Stimulated activated CD8-positive, alpha-beta memory T cell treated with anti-CD3 and anti-CD28 coated beads, Interleukin-7, amount 100 ng/mL, for 4 hours (primary cell): ENCODE measurements around the gene MRAS.
"Not testable (repeated sequence)": the region's sequence is repeated elsewhere in the genome, so short reads cannot be mapped to it uniquely, and the experiment has no call there.

ENCODE experiments used
- DNase-seq, 2 donors: peaks; one replicate each; pipeline ENCODE4 v3.0.0-alpha.2; 2020; ENCODE audit warnings: low read depth in 2 of 2

MRAS gene

DNA sequence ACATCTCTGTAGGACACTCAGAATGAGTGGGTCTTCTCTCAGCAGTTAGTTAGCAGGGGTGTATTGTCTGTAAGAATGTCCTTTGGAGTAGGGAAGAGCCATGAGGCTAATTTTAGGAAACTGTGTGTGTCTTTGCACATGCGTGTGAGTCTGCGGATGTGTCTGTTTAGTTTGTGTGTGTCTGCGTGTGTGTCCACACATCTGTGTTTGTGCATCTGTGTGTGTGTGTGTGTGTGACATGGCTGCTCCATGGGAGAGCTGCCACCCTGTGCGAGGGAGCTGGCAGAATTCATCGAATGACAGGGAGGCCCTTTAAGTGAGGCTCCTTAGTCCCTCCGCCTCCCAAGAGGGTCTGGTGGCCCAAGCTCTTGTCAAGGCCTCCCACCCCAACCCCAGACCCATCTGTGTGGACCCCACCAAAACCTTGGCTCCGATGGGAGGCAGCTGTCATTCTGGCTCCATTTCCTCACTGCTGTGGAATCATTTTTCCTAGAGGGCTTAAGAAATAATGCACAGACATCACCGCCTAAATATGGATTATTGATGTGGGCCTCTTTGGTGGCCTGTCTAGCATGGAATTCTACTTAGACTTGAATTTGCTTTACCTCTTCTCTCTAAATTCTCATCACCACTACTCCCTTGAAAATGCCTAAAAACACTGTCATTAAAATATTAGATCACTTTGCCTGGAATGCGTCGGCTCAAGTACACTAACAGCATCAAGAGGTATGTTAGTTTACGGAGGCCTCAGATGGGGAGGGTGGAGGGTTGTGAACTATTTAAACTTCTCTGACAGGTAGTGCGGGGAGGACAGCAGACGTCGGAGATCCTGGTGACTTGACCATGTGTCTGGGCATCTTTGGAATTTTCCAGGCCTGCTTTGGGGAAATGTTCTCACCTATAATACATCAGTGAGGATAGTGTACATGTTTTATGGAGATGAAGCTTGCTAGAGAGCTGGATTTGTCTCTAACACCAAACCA lies 95.4 kb downstream of the MRAS start:
- DNase-seq, result no peak

DNA sequence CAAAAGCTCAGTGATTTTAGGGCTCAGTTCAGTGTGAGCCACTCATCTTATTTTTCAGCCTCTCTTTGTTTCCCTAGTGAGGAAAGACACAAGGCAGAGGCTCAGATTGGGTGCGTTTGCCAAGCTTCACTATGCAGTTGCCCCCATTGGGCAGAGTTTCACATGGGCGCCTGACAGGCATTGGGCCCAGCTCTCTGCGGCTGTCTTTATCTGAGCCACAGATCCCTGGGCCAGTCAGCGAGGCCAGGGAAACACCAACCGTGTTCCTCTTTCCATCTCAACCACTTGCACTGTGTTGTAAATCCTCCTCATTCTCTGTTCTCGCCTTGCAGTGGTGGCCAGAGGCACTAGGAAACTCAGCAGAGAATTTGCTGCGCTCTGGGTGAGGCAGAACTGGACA lies 96.9 kb downstream of the MRAS start:
- DNase-seq, result no peak

DNA sequence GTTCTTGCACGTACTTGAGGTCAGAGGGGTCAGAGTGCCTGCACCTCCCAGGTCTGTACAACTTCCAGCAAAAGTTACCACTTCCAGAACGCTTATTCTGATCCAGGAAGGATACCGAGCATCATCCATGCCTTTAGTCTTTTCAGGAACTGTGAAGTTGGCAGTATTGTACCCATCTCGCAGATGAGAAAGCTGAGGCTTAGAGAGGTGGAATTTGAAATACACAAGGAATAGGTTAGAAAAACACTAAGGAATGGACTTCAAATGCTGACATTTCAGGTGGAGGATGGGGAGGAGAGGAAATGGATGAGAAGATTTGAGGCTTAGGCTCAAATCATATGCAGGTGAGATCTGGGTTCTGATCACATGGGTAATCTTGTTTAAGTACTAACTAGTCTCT lies 97.3 kb downstream of the MRAS start:
- DNase-seq, result no peak

DNA sequence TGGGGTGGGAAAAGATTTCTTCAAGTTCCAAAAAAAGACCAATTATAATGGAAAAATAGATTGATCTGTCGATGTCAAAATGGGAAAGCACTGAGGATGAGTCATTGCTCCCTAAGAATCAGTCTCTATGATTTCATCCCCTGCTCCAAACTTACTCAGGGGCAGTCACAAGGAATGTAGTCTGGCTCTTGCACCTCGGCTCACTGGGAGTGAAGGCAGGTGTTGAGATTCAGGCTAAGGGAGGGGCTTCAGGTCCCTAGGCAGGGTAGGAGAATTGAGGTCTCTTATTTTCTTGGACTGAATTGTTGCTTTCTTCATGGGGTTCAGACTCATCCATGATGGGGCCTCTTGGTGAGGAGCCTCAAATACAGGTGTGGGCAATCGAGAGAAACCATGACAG lies 100.3 kb downstream of the MRAS start:
- DNase-seq, result no peak

DNA sequence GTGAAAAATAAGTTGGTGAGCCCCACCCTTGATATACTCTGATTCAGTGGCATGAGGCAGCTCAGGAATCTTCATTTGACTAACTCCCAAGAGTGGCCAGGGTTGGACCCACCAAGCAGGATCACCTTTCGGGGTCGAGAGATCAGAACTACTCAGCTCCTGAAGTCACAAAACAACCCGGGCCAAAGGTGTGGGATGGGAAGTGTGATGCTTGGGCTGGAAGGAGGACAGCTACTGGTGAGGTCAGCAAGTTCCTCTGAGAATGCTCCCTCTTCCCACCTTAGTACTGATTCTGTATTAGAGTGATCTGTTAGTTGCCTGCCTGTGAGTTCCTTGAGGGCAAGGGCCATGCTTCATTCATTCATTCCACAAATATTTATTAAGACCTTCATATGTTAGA lies 101.1 kb downstream of the MRAS start:
- no peak for DNase-seq

DNA sequence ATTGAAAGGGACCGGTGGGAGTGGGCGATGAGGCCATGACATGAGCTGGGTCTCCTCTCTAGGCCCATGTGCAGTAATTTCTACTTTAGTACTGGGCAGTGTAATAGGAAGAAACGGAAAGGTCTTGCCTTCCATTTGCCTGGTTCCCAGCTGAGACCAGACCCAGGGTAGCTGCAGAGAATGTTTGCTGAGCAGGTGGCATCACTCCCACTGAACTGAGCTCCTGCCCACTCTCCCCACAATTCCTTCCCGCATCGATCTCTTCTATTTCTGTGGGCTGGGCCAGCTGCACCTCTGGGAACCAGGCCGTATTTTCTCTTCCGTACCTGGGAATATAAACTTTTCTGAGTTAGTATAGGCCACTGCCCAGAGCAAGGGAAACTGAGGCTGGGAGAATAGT lies 101.8 kb downstream of the MRAS start:
- no peak for DNase-seq

DNA sequence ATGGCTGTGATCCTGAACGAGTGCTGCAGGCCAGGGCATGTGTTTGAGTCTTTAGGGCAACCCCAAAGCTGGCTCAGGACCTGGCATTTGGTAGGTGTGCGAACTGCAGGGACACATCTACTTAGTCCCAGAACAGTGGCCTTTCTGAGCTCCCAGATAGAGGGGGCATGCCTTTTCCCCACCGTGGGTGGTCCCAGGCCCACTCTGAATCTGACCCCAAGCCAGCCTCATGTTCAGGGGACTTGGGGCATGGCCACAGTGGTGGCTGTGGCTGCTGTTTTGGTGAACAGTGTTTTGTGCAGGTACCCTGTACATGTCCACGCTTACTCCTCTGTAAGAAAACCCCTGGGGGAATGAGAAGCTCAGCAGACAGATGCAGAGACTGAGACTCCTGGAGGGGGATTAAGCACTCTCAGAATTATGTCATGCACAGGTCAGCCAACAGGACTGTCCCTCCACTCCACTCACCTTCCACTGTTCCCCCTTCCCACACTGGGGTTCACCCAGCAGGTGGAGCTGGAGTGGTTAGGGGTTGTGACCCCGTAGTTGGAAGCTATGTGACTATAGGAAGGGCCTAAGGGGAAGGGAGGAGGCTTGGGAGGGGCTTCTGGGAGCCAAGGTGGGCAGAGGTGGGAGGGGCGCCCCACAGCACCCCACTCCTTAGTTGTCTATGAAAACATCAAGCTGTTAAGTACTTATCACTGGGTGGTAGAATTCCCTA lies 102.5 kb downstream of the MRAS start:
- DNase-seq, result no peak

DNA sequence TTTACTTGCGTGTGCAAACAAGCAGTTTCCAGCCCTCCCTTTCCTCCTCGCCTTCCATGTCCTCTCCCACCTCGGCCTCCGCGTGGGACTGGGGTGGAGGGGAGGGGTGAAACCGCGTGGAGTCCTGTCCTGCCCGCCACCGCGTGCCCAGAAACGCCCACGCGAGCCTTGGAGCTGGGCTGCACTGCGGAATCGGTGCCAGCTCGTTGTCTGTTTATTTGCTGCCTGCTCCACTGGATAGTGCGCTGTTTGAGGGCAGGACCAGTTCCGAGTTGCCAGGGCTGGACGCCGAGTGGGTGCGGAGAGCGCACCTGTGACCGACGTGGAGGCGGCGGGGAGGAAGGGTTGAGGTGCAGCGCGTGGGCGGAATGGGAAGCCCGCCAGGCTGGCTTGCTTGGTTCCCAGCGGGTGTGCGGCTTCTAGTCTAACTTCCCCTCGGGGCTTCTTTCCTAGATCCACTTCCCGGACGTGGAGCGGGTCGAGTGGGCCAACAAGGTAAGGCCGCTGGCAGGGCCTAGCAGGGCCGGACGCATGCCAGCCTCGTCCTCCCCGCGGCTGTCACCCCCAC lies 103.3 kb downstream of the MRAS start:
- DNase-seq, result no peak

DNA sequence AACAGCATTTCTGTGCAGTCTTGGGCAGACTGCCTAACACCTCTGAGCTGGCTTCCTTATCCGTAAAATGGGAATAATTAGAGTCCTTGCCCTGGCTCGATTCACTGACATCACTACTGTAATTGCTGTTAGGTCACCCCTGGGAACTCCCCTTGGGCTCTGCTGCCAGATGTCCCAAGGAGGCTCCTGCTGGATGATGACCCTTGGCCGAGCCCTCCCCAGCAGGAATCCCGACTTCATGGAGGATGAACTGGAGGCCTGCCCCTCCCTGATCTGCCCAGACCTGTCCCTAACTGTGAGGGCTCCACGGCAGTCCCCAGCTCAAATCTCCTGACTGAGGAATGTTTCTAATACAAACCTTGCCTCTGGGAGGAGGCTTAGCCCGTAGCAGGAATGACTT lies 104.1 kb downstream of the MRAS start:
- no peak for DNase-seq

DNA sequence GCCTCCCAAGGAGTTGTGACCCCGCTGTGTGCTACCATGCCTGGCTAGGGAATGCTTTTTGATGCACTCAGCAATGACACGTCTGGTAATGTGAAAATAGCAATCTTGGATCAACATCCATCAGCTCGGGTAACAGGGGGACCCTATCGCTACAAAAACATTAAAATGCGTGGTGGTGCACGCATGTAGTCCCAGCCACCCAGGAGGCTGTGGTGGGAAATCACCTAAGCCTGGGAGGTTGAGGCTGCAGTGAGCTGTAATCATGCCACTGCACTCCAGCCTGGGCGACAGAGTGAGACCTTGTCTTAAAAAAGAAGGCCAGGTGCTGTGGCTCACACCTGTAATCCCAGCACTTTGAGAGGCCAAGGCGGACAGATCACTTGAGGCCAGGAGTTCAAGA lies 105.6 kb downstream of the MRAS start:
- not testable (repeated sequence) for DNase-seq
